Activated CD8-positive, alpha-beta memory T cell treated with anti-CD3 and anti-CD28 coated beads, Interleukin-2, amount 50 U/mL, for 4 hours (primary cell): Measurements from ENCODE around the gene VMAC.

Experiments
- DNase-seq: peaks from one replicate; pipeline ENCODE4 v3.0.0-alpha.2; 2020

VMAC gene

DNA sequence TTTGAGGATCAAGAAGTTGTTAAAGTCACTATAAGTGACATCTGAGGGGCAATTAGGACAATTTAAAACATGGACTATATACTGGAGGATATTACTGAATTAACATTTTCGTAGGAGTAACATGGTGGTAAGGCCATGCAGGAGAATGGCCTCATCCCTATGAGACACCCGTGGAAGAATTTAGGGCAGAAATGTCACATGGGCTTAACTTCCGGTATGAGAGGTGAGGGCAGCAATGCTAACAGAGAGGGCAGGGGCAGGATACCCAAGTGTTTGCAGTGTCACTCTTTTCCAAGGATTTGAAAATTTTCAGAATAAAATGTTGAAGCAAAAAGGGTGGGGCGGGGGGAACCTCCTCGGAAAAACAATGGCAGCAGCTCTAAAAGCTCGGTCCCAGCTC is 49.6 kb downstream of the VMAC start:
- no peak for DNase-seq

DNA sequence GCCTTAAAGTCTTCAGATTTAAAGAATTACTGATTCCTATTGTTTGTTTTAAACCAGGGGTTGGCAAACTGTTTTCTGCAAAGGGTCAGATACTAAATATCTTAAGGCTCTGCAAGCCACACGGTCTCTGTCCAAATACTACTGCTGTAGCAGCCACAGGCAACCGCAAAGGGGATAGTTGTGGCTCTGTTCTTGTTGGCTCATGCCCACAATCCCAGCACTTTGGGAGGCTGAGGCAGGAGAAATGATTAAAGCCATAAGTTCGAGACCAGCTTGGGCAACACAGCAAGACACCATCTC is 50.9 kb downstream of the VMAC start:
- DNase-seq, result no peak

DNA sequence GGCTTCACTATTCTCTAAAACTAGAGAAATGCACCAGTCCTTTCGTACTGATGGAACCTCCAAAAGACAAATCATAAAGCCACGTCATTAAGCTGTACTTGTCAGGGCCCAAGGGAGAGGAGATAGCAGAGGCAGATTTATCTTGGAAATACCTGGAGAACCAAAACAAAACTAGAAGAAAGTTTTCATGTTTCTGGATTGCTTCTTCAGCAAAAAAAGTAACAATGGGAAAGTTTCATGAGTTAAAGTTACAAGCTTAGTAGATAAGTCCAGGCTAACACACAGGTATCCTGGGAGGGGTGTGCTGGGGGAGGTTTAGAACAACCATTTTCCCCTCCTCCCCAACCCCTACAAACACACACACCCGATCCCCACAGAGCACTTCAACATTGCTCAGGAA is 51.7 kb downstream of the VMAC start:
- DNase-seq, result no peak

DNA sequence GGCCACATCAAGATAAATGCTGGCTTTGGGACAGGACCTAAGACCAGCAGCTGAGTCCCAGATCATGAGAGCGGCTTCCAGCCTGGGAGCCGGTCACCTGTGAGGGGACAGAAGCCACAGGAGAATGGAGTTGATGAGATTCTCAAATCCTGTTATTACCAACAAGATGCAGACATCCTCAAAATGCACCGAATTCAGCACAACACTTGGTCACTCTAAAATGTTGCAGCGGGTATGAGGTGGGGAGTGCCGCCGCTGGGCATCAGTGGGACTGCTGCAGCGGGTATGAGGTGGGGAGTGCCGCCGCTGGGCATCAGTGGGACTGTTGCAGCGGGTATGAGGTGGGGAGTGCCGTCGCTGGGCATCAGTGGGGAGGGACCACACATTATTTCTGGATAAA is 52.1 kb downstream of the VMAC start:
- no peak for DNase-seq

DNA sequence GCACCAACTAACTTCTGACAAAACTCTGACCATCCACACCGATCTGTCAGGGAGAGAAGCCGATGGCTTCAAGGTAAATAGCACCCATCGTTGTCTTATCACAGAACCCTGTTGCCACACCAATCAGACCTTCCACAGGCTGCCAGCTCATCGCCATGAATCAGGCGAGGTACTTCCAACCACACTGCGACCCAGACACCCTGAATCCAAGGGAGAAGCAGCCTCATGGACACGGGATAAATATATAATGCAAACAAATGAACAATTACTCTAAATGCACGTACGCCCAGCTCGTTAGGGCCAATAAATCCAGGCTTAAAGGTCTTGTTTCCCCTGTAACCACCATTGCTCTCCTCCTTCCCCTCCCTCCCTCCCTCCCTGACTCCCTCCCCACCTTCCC is 52.5 kb downstream of the VMAC start:
- no peak for DNase-seq

DNA sequence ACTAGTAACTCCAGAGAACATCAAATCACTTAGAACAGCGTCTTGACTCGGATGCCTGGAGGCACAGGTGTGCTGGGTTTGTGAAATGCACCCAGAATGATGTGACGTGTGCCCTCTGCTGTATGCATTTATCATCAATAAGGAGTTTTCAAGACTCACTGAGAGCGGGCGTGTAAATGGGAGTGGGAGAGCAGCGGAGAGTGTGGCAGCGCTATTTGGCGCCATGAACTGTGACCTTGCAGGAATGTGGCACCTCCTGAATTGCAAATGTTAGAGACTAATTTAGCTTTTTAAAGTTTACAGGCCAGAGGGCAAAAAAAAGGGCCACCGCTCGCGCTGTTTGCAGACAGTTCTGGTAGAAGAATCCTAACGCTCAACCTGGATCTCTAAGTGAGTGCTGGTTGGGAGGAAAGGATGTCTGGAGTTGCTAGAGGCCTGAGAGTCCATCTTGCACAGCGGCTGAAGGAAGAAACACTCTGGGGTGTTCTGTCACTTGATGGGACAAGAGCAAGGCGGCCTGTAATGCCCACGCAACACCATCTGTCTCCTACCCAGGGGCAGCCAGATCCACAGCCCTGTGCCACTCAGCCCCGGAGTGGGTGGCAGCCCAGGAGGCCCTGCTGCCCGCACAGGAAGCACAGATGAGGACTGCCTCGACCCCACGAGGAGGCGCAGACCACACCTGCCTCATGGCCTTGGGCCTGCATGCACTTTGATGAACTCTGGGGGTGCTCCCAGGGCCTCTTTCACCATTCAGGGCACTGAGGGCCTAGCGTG is 53.6 kb downstream of the VMAC start:
- no peak for DNase-seq

DNA sequence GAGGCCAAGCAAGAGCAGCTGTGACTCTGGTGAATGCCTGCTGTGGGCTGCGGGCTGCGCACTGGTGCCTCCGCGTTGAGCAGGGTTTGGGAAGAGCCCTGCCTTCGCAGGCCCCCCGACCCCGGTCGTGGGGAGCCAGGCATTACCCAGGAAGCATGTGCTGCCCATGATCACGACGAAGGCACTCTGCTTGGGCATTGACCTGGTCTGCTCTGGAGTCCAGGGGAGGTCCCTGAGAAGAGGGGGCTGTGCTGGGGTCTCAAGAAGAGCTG is 54.1 kb downstream of the VMAC start:
- no peak for DNase-seq

DNA sequence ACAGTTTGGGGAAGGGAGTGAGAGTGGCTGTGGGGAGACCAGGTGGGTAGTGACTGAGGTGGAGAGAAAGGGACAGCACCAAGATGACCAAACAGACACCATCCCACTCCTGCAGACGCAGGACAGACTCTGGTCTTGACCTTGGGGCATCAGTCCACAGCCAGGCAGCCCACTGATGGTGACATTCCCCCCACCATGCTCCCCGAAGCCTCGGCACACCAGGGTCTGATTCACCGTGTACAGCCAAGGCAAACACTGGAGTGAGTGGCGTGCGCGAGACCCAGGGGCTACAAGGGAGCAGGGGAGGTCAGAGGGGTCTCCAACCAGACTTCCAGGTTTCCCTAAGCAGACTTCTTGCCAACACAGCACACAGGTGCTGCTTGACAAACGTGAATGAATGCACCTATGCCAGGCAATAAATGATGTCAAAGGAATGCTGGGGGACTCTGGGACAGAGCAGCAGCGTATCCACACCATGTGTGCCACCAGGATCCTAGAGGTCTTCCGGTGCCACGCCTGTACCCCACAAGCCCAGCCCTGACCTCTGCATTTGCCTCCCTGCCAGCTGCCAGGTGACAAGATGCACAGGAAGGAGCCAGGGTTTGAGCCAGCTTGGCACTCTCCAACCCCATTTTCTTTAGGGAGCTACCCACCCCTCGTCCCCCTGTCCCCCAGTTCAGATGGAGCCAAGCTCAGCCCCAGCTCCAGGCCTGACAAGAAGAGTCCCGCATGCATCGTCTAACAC is 54.8 kb downstream of the VMAC start:
- no peak for DNase-seq
